OCI-LY3 (cell line): ENCODE results near the gene ENOX2.

Experiments used
- CTCF ChIP-seq: fragments of 200-600, 300-600 bp; sonication (generic); IDR thresholded peaks from 2 replicates; pipeline ENCODE4 v1.5.1; 2014; ENCODE audit warnings: antibody characterized with exemption, low read length, low read depth
- EZH2phosphoT487 ChIP-seq: fragments of 200-600 bp; shearing (Covaris generic); IDR thresholded peaks from 2 replicates; pipeline ENCODE4 v1.6.1; 2018; ENCODE audit warnings: antibody characterized with exemption, mixed run types, low read depth

- TF ChIP-seq CTCF (no peak), EZH2phosphoT487 (no peak)
Observed at GRCh38 chrX:130770615-130771014, 132.4 kb downstream of the ENOX2 start.
